Measurements from ENCODE around the gene GALNT18. TPM values are rescaled to one million over a fixed set of nuclear protein-coding genes. Genes with fewer than 3 reads are reported as not detected.

Gene GALNT18
- polyA plus RNA-seq, 1 donor = 10.4 TPM

DNA sequence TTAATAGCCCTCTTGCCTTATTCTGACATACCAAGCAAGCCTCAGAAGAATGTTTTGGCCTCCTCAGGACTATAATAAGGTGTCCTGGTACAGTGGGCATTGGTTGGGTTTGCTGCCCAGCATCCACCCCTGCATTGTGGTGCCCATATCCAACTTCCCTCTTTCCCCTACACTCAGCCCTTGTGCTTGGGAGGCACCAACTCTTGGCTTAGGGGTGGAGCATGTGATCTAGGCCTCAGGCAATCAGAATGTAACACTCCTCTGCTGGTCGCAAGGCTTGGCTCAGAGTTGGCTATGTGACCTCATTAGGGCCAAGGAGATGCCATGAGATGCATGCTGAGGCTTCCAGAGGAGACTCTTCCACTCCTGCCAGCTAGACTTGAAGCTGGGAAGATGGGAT, 391.7 kb downstream of the GALNT18 start:
- no peak for DNase-seq

DNA sequence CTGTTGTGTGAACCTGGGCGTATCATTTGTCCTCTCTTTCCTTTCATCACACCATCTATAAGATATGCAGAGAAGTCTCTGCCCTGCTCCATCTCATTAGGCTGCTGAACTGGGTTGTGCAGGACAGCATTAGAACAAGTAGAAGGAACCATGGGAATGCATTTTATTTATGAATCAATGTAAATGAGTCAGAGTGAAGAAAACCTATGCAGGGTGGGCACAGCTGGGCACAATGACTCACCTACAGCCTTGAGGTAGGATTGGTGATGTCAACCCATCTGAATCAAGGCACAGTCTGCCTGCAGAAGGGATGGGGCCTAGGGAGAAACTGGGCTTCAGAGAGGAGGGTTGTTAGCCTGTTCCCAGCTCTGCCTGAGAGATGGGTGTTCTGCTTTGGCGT, 392.2 kb downstream of the GALNT18 start:
- DNase-seq = no peak

DNA sequence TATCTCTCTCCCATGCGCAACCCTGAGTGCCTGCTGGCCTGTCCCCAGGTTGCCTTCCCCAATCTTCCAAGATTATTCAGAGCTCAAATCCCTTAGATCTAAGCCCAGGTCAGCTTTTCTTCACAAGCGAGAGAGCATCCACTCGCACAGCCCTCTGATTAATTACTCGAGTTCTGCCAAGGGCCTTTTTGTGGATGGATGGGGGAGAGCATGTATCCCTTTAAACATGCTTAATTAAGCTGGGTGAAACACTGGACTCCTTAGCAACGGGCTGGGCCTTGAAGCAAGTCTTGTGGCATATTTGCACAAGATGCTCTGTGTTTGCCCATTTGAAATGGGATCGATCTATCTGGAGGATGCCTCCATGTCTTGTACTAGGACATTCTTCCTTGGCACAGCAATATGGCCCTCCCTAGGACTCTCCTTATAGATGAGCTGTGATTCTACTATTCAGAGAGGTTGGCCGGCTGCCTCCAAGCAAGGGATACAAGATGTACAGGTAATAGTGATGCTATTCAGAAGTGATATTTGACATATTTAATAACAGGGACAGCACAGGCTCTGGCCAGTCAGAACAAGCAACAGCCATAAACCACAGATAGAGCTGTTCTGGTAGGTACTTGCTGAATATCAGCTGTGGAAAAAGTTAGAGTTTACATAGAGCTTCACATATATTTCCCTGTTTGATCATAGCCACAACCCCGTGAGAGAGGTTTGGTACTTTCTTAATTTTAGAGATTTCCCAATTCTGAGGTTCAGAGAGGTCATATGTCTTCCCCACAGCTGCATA, 394.3 kb downstream of the GALNT18 start:
- no peak for DNase-seq

Other genes with a start within 250 kb of the GALNT18 start
- gene USP47, start 220.0 kb upstream of the GALNT18 start, polyA plus RNA-seq (ENCODE audit: insufficient read length) = 57.3 TPM